WTC11 (cell line): ENCODE data around the gene EFHC2. TPM values are rescaled to one million over a fixed set of nuclear protein-coding genes. Genes with fewer than 3 reads are reported as not detected.

Experiments used
- ATAC-seq: fragments of 200-7000 bp; cut with Tn5 transposase; 2 replicates; pipeline ENCODE4 v1.10.0; 2021; ENCODE audit warnings: mild to moderate bottlenecking, moderate library complexity
- CTCF ChIA-PET: fragments of 300-600 bp; sonication (Branson Sonifier 250); formaldehyde crosslinking; loops from one replicate; lab custom pipeline; 2021; ENCODE audit warnings: antibody characterized with exemption; lab: Charles Lee
- POLR2A ChIA-PET: fragments of 350-600 bp; sonication (Branson Sonifier 250); formaldehyde crosslinking; loops from one replicate; lab custom pipeline; 2021; ENCODE audit warnings: antibody characterized with exemption; lab: Charles Lee
- DNase-seq: peaks from one replicate; pipeline ENCODE4 v3.0.0; 2021; ENCODE audit warnings: low spot score
- H3K27ac Mint-ChIP-seq: 2 replicates; pipeline ENCODE4 v1.8.0; 2021; ENCODE audit warnings: mixed read lengths
- H3K27me3 Mint-ChIP-seq: 2 replicates; pipeline ENCODE4 v1.8.0; 2021; ENCODE audit warnings: low read depth, mild to moderate bottlenecking, moderate library complexity, mixed read lengths
- H3K36me3 Mint-ChIP-seq: 2 replicates; pipeline ENCODE4 v1.8.0; 2021; ENCODE audit warnings: mixed read lengths
- H3K4me1 Mint-ChIP-seq: 2 replicates; pipeline ENCODE4 v1.8.0; 2022; ENCODE audit warnings: mixed read lengths
- H3K4me3 Mint-ChIP-seq: 2 replicates; pipeline ENCODE4 v1.8.0; 2021; ENCODE audit warnings: mild to moderate bottlenecking, moderate library complexity, mixed read lengths
- H3K9me3 Mint-ChIP-seq: 2 replicates; pipeline ENCODE4 v1.8.0; 2021; ENCODE audit warnings: mixed read lengths
- ARID4B ChIP-seq: sonication (generic); formaldehyde crosslinking; IDR thresholded peaks from 2 replicates; pipeline ENCODE4 v1.8.0; 2023; ENCODE audit warnings: missing genetic modification reagents, mild to moderate bottlenecking, borderline replicate concordance
- ATF6 ChIP-seq: sonication (generic); formaldehyde crosslinking; IDR thresholded peaks from 2 replicates; pipeline ENCODE4 v1.8.1; 2023; ENCODE audit warnings: mild to moderate bottlenecking, missing genetic modification reagents
- CTCF ChIP-seq: fragments of 200-600 bp; IDR thresholded peaks from 2 replicates; pipeline ENCODE4 v1.8.0; 2022; ENCODE audit warnings: antibody characterized with exemption
- E2F4 ChIP-seq: sonication (generic); formaldehyde crosslinking; IDR thresholded peaks from 2 replicates; pipeline ENCODE4 v1.8.1; 2022; ENCODE audit warnings: low read depth, mild to moderate bottlenecking, moderate library complexity, missing genetic modification reagents, borderline replicate concordance
- GABPB1 ChIP-seq: sonication (generic); formaldehyde crosslinking; IDR thresholded peaks from 2 replicates; pipeline ENCODE4 v1.8.1; 2023; ENCODE audit warnings: mild to moderate bottlenecking, missing genetic modification reagents
- GRHL2 ChIP-seq: fragments of 250-450 bp; sonication (Bioruptor Pico); IDR thresholded peaks from 2 replicates; pipeline ENCODE4 v1.8.0; 2022; ENCODE audit warnings: mild to moderate bottlenecking, moderate library complexity; ENCODE audit not compliant: insufficient replicate concordance, severe bottlenecking
- HMGA2 ChIP-seq: fragments of 250-450 bp; sonication (Bioruptor Pico); IDR thresholded peaks from 2 replicates; pipeline ENCODE4 v1.4.0; 2021; ENCODE audit warnings: mild to moderate bottlenecking, moderate library complexity
- KAT7 ChIP-seq: sonication (generic); formaldehyde crosslinking; IDR thresholded peaks from 2 replicates; pipeline ENCODE4 v1.8.1; 2023; ENCODE audit warnings: missing genetic modification reagents, mild to moderate bottlenecking, borderline replicate concordance
- NFATC4 ChIP-seq: fragments of 250-450 bp; sonication (Bioruptor Pico); IDR thresholded peaks from 2 replicates; pipeline ENCODE4 v1.9.0; 2021; ENCODE audit warnings: mild to moderate bottlenecking
- NFYB ChIP-seq: sonication (generic); formaldehyde crosslinking; conservative IDR thresholded peaks from 2 replicates; pipeline ENCODE4 v1.8.0; 2022; ENCODE audit warnings: low read depth, missing genetic modification reagents
- PREB ChIP-seq: sonication (generic); formaldehyde crosslinking; IDR thresholded peaks from 2 replicates; pipeline ENCODE4 v1.8.1; 2022; ENCODE audit warnings: mild to moderate bottlenecking, missing genetic modification reagents, moderate library complexity, borderline replicate concordance
- PRRX2 ChIP-seq: fragments of 250-450 bp; sonication (Bioruptor Pico); IDR thresholded peaks from 2 replicates; pipeline ENCODE4 v1.8.0; 2021; ENCODE audit warnings: mild to moderate bottlenecking
- RORB ChIP-seq: fragments of 250-450 bp; sonication (Bioruptor Pico); IDR thresholded peaks from 2 replicates; pipeline ENCODE4 v1.9.0; 2021; ENCODE audit warnings: mild to moderate bottlenecking
- SMAD4 ChIP-seq: sonication (generic); formaldehyde crosslinking; IDR thresholded peaks from 2 replicates; pipeline ENCODE4 v1.8.0; 2022; ENCODE audit warnings: mild to moderate bottlenecking, missing genetic modification reagents
- SOX15 ChIP-seq: fragments of 250-450 bp; sonication (Bioruptor Pico); IDR thresholded peaks from 2 replicates; pipeline ENCODE4 v1.9.0; 2021; ENCODE audit warnings: mild to moderate bottlenecking
- SP1 ChIP-seq: sonication (generic); formaldehyde crosslinking; conservative IDR thresholded peaks from 2 replicates; pipeline ENCODE4 v1.8.1; 2022; ENCODE audit warnings: missing genetic modification reagents
- USF1 ChIP-seq: sonication (generic); formaldehyde crosslinking; IDR thresholded peaks from 2 replicates; pipeline ENCODE4 v1.8.0; 2022; ENCODE audit warnings: mild to moderate bottlenecking, missing genetic modification reagents
- ZMAT4 ChIP-seq: fragments of 250-450 bp; sonication (Bioruptor Pico); IDR thresholded peaks from 2 replicates; pipeline ENCODE4 v1.9.0; 2021; ENCODE audit warnings: mild to moderate bottlenecking
- ZNF121 ChIP-seq: sonication (generic); formaldehyde crosslinking; IDR thresholded peaks from 2 replicates; pipeline ENCODE4 v1.8.0; 2023; ENCODE audit warnings: missing genetic modification reagents
- ZNF532 ChIP-seq: fragments of 250-450 bp; sonication (Bioruptor Pico); IDR thresholded peaks from 2 replicates; pipeline ENCODE4 v1.9.0; 2021; ENCODE audit warnings: mild to moderate bottlenecking, borderline replicate concordance
- total RNA-seq: library from RNA; stranded (reverse); gene quantifications from 3 replicates; pipeline ENCODE4 v1.2.3, GENCODE V29; 2021

Gene EFHC2
- total RNA-seq, 1 experiment from 2014 or later: 2.1 TPM

- peaks cover 23% of the 10 kb centered on the region for H3K4me1 Mint-ChIP-seq
- no peaks in the 10 kb centered on the region for H3K9me3 Mint-ChIP-seq
- no peak overlapping the region for H3K27ac Mint-ChIP-seq
- DNase-seq (no peak), ATAC-seq (no peak)
- ChIA-PET POLR2A (no interaction called here), CTCF (interaction anchor here (0.7 kb wide), 1 partner anchor 108 kb away, joined by 3 read pairs; no protein-coding TSS in a partner anchor)
- no peaks in the 10 kb centered on the region for H3K36me3 Mint-ChIP-seq
- no peak overlapping the region for H3K4me3 Mint-ChIP-seq
- TF ChIP-seq GRHL2 (CRISPR knock-in tag): no peak
- TF ChIP-seq SP1 (CRISPR knock-in tag): no peak
- TF ChIP-seq ATF6: no peak
- no peak for TF ChIP-seq SMAD4 (CRISPR knock-in tag)
- TF ChIP-seq ARID4B (CRISPR knock-in tag): no peak
- no peak for TF ChIP-seq HMGA2 (CRISPR knock-in tag)
- TF ChIP-seq USF1 (CRISPR knock-in tag): no peak
- no peaks in the 10 kb centered on the region for H3K27me3 Mint-ChIP-seq
These were observed 118.7 kb downstream of the EFHC2 start for GRCh38 chrX:44224760-44225159.

GRCh38 chrX:44223150-44223549 is 120.3 kb downstream of the EFHC2 start:
- ChIA-PET CTCF (no interaction called here), POLR2A (no interaction called here)
- H3K27ac Mint-ChIP-seq: no peak overlapping the region
- H3K36me3 Mint-ChIP-seq: no peaks in the 10 kb centered on the region
- no peak overlapping the region for H3K4me3 Mint-ChIP-seq
- no peaks in the 10 kb centered on the region for H3K9me3 Mint-ChIP-seq
- H3K4me1 Mint-ChIP-seq: peaks cover 9% of the 10 kb centered on the region
- DNase-seq: no peak
- no peak for ATAC-seq
- H3K27me3 Mint-ChIP-seq: no peaks in the 10 kb centered on the region
- TF ChIP-seq GABPB1 (no peak), NFYB (CRISPR knock-in tag) (no peak), ZMAT4 (CRISPR knock-in tag) (no peak), E2F4 (CRISPR knock-in tag) (no peak), SOX15 (no peak), KAT7 (CRISPR knock-in tag) (no peak), RORB (CRISPR knock-in tag) (no peak), ZNF532 (CRISPR knock-in tag) (no peak), CTCF (no peak), PRRX2 (no peak), NFATC4 (CRISPR knock-in tag) (no peak), PREB (CRISPR knock-in tag) (no peak), SMAD4 (CRISPR knock-in tag) (no peak), ZNF121 (CRISPR knock-in tag) (no peak)
